ENCODE measurements around the gene GDF11. TPM values are rescaled to one million over a fixed set of nuclear protein-coding genes. Genes with fewer than 3 reads are reported as not detected.

GDF11 gene
- polyA plus RNA-seq, 1 of the 3 experiments (the other 2 are of a cell fraction): 9.4 TPM

GRCh38 chr12:55744340-55745030 is 1.6 kb downstream of the GDF11 start:
- DNase-seq: peak; percentile 39
- no peaks in the 10 kb centered on the region for H3K27me3 ChIP-seq (ENCODE audit: insufficient read depth)
- TF ChIP-seq USF1 (IDR thresholded peaks at IDR 0.05; ENCODE audit: borderline replicate concordance, low read depth) (0 out of 2 replicates have a peak, but pooled peaks have one; percentile 27), REST (IDR thresholded peaks at IDR 0.05; ENCODE audit: low read depth, low read length) (no peak)
- peak overlapping the region; percentile 77 to 79 for H3K4me3 ChIP-seq (ENCODE audit: low read depth in 2 of 2, low read length in 1 of 2)
- H3K9ac ChIP-seq: peak overlapping the region; percentile 65; the same call in 1 of the 2 replicates
- WGBS (ENCODE audit: low lambda C conversion rate): 29% methylated on average over 11 of the region's 11 CpGs
- H3K9me3 ChIP-seq: no peaks in the 10 kb centered on the region
- H3F3A ChIP-seq (replicated peaks; ENCODE audit: insufficient read depth): peaks cover 17% of the 10 kb centered on the region
- peaks cover 3 to 4% of the 10 kb centered on the region in 2 experiments for H3K36me3 ChIP-seq (replicated peaks in 1 of 2; ENCODE audit: control insufficient read depth in 1 of 2, insufficient read depth in 2 of 2, low read length in 1 of 2)
- H3K9me2 ChIP-seq: no peaks in the 10 kb centered on the region
- H2AFZ ChIP-seq (ENCODE audit: low read depth): peak overlapping the region; percentile 89; the same call in 1 of the 2 replicates
- no peaks in the 10 kb centered on the region for H4K20me1 ChIP-seq (ENCODE audit: insufficient read depth)
- peak overlapping the region; percentile 82 for H3K4me2 ChIP-seq
- ChIA-PET CTCF (interaction anchor here (0.8 to 14.4 kb wide), 13 partner anchors 9 to 445 kb away, joined by 3 to 358 read pairs (median 4); partner anchors contain the start of gene SMARCC2), POLR2A (interaction anchor here (0.8 to 1.8 kb wide), 5 partner anchors 10 to 229 kb away, joined by 3 to 7 read pairs (median 6); partner anchors contain the start of genes CD63, DNAJC14, ORMDL2 and SARNP)
- H3K79me2 ChIP-seq (ENCODE audit: insufficient read depth): no peaks in the 10 kb centered on the region
- peak overlapping the region in 1 of 2 experiments; percentile 76; a peak in 1 of 4 replicates for H3K27ac ChIP-seq (ENCODE audit: low read depth in 2 of 2, low read length in 1 of 2)
- peaks cover 5 to 33% of the 10 kb centered on the region in 2 experiments; a peak in 3 of 4 replicates for H3K4me1 ChIP-seq (ENCODE audit: control insufficient read depth in 1 of 2, insufficient read depth in 2 of 2, low read depth in 1 of 2, low read length in 1 of 2)

- peaks cover 5 to 33% of the 10 kb centered on the region in 2 experiments; a peak in 3 of 4 replicates for H3K4me1 ChIP-seq (ENCODE audit: control insufficient read depth in 1 of 2, insufficient read depth in 2 of 2, low read depth in 1 of 2, low read length in 1 of 2)
- ChIA-PET POLR2A (interaction anchor here (0.6 to 1.7 kb wide), 5 partner anchors 12 to 103 kb away, joined by 3 to 7 read pairs (median 3); partner anchors contain the start of genes CD63 and DNAJC14), CTCF (interaction anchor here (1.1 to 14.4 kb wide), 7 partner anchors 7 to 444 kb away, joined by 4 to 358 read pairs (median 5); partner anchors contain the start of gene SMARCC2)
- H2AFZ ChIP-seq (ENCODE audit: low read depth): no peak overlapping the region
- no peaks in the 10 kb centered on the region for H4K20me1 ChIP-seq (ENCODE audit: insufficient read depth)
- no peaks in the 10 kb centered on the region for H3K9me2 ChIP-seq
- H3K36me3 ChIP-seq (replicated peaks in 1 of 2; ENCODE audit: control insufficient read depth in 1 of 2, insufficient read depth in 2 of 2, low read length in 1 of 2): peaks cover 3 to 10% of the 10 kb centered on the region in 2 experiments
- H3F3A ChIP-seq (replicated peaks; ENCODE audit: insufficient read depth): peaks cover 13% of the 10 kb centered on the region
- H3K4me3 ChIP-seq (ENCODE audit: low read depth in 2 of 2, low read length in 1 of 2): peak overlapping the region; percentile 26 to 79; a peak in 3 of 4 replicates
- no peak for TF ChIP-seq USF1 (IDR thresholded peaks at IDR 0.05; ENCODE audit: borderline replicate concordance, low read depth)
- no peak for TF ChIP-seq MEF2A (IDR thresholded peaks at IDR 0.05; ENCODE audit: borderline replicate concordance, low read depth)
- TF ChIP-seq TEAD4 (IDR thresholded peaks at IDR 0.05; ENCODE audit: borderline replicate concordance, insufficient read depth): no peak
- peak; percentile 54 for TF ChIP-seq CHD2 (IDR thresholded peaks at IDR 0.05; ENCODE audit: low read length, partially characterized antibody)
- peak overlapping the region; percentile 82 for H3K4me2 ChIP-seq
- H3K9me3 ChIP-seq: no peaks in the 10 kb centered on the region
- no peaks in the 10 kb centered on the region for H3K79me2 ChIP-seq (ENCODE audit: insufficient read depth)
- H3K27ac ChIP-seq (ENCODE audit: low read depth in 2 of 2, low read length in 1 of 2): peak overlapping the region; percentile 14 to 76; a peak in 3 of 4 replicates
- H3K27me3 ChIP-seq (ENCODE audit: insufficient read depth): no peaks in the 10 kb centered on the region
- 37% methylated on average over 13 of the region's 13 CpGs for WGBS (ENCODE audit: low lambda C conversion rate)
- no peak overlapping the region for H3K9ac ChIP-seq
- peak; percentile 79 for DNase-seq
Observed at GRCh38 chr12:55745361-55746173, 2.6 kb downstream of the GDF11 start.

All from SK-N-SH (cell line).